Measurements from ENCODE around the gene KSR1. TPM values are rescaled to one million over a fixed set of nuclear protein-coding genes. Genes with fewer than 3 reads are reported as not detected.
"Not testable (repeated sequence)": the region's sequence is repeated elsewhere in the genome, so short reads cannot be mapped to it uniquely, and the experiment has no call there.

KSR1 gene
- total RNA-seq, 8 experiments from 2014 or later: 11.2 to 34.1 (median 17.6) TPM

DNA sequence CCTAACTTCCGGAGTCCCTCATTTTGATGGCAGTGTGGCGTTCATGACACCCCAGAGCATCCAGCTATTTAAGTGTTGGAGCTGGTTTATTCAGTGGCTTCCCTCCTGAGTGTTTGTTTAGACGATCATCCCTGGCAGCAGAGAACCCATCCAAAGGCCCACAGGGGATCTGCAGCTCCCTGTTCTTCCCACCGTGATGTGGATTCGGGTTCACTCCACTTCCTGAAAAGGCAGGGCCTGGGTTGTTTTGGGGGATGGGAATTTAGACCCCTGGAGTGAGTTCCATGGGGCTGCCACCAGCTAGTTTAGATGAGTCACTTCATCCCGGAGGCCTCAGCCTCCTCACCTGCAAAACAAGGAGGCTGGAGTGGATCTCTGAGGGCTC lies 2.3 kb downstream of the KSR1 start:
- ATAC-seq (replicated peaks in 6 of 8): no peak
- Histone ChIP-seq H3K4me3 (peak overlapping the region; percentile 84 to 95 (median 92)), H3K27ac (no peak overlapping the region), H3K4me1 (replicated peaks in 1 of 2) (peaks cover 16 to 29% of the 10 kb centered on the region in 2 donors)
- 17 to 100% (median 56%) methylated on average over 1 to 6 of the region's 6 CpGs; no CpG with 5 or more reads in 3 of the 10 experiments for WGBS, 10 experiments
- in situ Hi-C loops (cut with MboI; ENCODE audit: low pct_unique_long_range_greater_than_20kb in 2 of 9, low sequenced_read_pairs in 9 of 9, unreplicated experiment in 9 of 9): loop anchor here in 5 of 9 experiments (25.0 kb wide), 4 partner anchors 96 to 221 kb away; no protein-coding TSS in a partner anchor

DNA sequence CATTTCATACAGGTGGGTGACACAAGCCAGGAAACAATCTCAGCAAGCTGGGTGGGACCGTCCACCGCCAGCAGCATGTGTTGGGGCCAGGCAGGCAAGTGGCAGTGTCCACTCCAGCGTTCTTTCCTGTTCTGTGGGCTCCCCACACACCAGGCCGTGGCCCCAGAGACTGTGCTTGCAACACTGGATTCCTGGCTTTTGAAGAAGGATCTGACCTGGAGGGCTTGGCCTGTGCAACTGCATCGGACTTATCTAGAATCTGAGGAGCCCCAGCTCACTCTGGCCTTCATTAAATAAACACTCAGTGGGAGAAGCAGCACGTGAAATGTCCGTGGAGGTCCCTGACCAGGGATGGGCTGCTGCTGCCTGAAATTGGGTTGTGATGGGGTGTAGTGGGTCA lies 3.2 kb downstream of the KSR1 start:
- Histone ChIP-seq H3K27ac (no peak overlapping the region), H3K4me3 (no peak overlapping the region), H3K4me1 (replicated peaks in 1 of 2) (peaks cover 16 to 37% of the 10 kb centered on the region in 2 donors)
- in situ Hi-C loops (cut with MboI; ENCODE audit: low pct_unique_long_range_greater_than_20kb in 2 of 9, low sequenced_read_pairs in 9 of 9, unreplicated experiment in 9 of 9): loop anchor here in 5 of 9 experiments (25.0 kb wide), 4 partner anchors 97 to 222 kb away; no protein-coding TSS in a partner anchor
- 0 to 100% (median 76%) methylated on average over 1 to 6 of the region's 7 CpGs; no CpG with 5 or more reads in 2 of the 10 experiments for WGBS, 10 experiments
- no peak for ATAC-seq (replicated peaks in 6 of 8)

DNA sequence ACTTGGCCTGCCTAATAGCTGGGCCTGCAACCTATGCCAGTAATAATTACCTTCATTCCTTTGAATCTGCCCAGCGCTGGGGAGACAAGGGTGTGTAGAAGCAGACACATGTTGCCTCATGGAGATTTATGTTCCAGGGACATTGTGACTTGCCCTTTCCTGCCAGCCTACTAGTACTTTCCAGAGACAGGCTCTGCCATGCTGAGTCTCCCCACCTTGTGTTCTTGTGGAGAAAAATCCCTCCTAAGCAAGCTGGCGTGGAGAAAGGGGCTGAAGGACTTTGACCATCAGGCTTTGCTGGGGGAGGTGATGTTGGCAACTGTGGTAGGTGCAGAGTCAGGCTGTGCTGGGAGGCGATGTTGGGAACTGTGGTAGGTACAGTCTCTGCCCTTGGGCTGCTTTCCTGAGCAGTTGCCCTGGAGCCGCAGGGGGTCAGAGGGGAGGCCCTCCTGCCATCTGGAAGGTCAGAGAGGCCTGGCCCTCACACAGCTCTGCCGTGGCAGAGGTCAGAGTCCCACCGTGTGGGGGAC lies 4.0 kb downstream of the KSR1 start:
- Histone ChIP-seq H3K27ac (no peak overlapping the region), H3K4me1 (replicated peaks in 1 of 2) (peaks cover 16 to 37% of the 10 kb centered on the region in 2 donors), H3K4me3 (no peak overlapping the region)
- no peak for ATAC-seq (replicated peaks in 6 of 8)
- in situ Hi-C loops (cut with MboI; ENCODE audit: low pct_unique_long_range_greater_than_20kb in 2 of 9, low sequenced_read_pairs in 9 of 9, unreplicated experiment in 9 of 9): loop anchor here in 5 of 9 experiments (25.0 kb wide), 4 partner anchors 98 to 223 kb away; no protein-coding TSS in a partner anchor
- 33 to 100% (median 80%) methylated on average over 1 to 3 of the region's 6 CpGs; no CpG with 5 or more reads in 3 of the 10 experiments for WGBS, 10 experiments

DNA sequence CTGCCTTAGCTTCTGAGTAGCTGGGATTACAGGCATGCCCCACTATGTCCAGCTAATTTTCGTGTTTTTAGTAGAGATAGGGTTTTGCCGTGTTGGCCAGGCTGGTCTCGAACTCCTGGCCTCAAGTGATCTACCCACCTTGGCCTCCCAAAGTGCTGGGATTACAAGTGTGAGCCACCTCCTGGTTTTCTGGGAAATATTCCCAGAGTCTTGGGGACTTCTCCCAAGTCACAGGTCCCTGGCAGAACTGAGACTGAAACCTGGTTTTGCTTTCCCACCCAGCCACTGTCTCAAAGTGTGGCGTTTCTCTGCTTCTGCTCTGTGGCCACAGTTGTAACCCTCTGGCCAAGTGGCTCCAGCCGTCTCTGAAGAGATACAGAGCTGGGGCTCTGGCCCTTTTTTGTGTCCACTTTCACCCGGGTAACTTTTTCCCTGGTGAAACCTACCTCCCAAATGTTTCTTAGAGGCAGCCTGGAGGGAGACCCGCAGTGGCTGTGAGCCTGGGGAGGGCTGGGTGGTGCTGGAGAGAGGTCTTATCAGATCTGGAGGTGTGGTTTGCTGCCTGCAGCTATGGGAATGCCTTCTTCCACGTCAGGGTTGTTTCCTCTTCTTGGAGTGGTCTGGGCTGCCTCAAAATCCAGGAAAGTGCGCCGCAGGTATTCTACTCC lies 5.1 kb downstream of the KSR1 start:
- Histone ChIP-seq H3K4me1 (replicated peaks in 1 of 2) (peaks cover 13 to 37% of the 10 kb centered on the region in 2 donors), H3K4me3 (no peak overlapping the region), H3K27ac (no peak overlapping the region)
- WGBS, 10 experiments: 0 to 100% (median 88%) methylated on average over 1 to 4 of the region's 10 CpGs; no CpG with 5 or more reads in 1 of the 10 experiments
- peak in 3 of 8 experiments; percentile 22 to 42 (median 38) for ATAC-seq (replicated peaks in 6 of 8)
- in situ Hi-C loops (cut with MboI; ENCODE audit: low pct_unique_long_range_greater_than_20kb in 2 of 9, low sequenced_read_pairs in 9 of 9, unreplicated experiment in 9 of 9): loop anchor here in 5 of 9 experiments (25.0 kb wide), 4 partner anchors 99 to 224 kb away; no protein-coding TSS in a partner anchor

DNA sequence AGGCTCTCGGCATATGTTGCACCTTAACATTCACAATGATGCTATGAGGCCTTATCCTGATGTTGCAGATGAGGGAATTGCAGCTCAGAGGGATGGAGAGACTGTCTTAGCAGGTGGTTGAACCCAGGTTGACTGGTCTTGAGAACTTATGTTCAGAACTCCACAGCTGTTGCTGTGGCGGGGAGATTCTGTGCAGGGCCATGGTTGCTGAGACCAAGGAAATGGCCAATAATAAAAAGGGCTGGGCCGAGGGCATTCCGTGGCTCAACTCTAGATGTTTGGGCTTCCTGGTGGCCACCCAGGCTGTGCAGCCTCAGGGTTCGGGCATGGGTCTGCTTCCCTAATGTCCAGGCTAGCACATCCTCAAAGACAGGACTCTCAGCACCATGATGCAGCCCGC lies 5.9 kb downstream of the KSR1 start:
- no peak for ATAC-seq (replicated peaks in 6 of 8)
- Histone ChIP-seq H3K4me1 (replicated peaks in 1 of 2) (peaks cover 13 to 37% of the 10 kb centered on the region in 2 donors), H3K27ac (no peak overlapping the region), H3K4me3 (no peak overlapping the region)
- WGBS, 10 experiments: 91 to 100% (median 100%) methylated on average over 1 to 6 of the region's 6 CpGs; no CpG with 5 or more reads in 3 of the 10 experiments
- in situ Hi-C loops (cut with MboI; ENCODE audit: low pct_unique_long_range_greater_than_20kb in 2 of 9, low sequenced_read_pairs in 9 of 9, unreplicated experiment in 9 of 9): loop anchor here in 5 of 9 experiments (25.0 kb wide), 4 partner anchors 100 to 225 kb away; no protein-coding TSS in a partner anchor

DNA sequence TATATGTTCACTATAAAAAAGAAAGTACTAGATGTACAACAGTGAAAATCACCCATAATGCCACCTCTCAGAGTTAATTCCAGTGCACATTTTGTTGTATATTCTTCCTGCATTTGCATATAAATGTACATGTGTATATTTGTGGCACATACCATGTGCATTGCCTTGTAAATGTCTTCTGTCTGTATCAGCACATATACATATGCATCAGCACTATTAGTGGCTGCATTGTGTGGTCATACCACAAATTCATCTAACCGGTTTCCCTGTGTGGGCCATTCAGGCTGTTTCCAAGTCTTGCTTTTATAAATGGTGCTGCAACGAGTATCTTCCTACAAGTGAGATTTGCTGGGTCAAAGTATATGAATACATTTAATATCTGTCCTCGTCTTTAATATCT lies 6.5 kb downstream of the KSR1 start:
- WGBS, 10 experiments: 51 to 100% (median 93%) methylated on average over 1 to 3 of the region's 3 CpGs; no CpG with 5 or more reads in 1 of the 10 experiments
- in situ Hi-C loops (cut with MboI; ENCODE audit: low pct_unique_long_range_greater_than_20kb in 2 of 9, low sequenced_read_pairs in 9 of 9, unreplicated experiment in 9 of 9): loop anchor here in 5 of 9 experiments (25.0 kb wide), 4 partner anchors 100 to 225 kb away; no protein-coding TSS in a partner anchor
- ATAC-seq (replicated peaks in 6 of 8): peak in 2 of 8 experiments; percentile 13 to 29
- Histone ChIP-seq H3K4me3 (no peak overlapping the region), H3K27ac (no peak overlapping the region), H3K4me1 (replicated peaks in 1 of 2) (peaks cover 13 to 37% of the 10 kb centered on the region in 2 donors)

DNA sequence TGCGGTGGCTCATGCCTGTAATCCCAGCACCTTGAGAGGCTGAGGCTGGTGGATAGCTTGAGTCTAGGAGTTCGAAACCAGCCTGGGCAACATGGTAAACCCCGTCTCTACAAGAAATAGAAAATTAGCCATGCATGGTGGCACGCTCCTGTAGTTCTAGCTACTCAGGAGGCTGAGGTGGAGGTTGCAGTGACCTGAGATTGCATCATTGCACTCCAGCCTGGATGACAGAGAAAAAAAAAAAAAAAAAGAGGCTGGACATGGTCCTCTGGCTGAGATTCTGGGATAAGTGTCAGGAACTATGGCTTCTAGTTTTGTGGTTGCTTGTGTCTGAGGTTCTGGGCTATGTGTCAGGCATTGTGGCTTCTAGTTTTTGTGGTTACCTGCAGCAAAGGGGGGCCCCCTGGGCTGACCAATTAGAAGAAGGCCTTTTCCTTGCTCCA lies 7.0 kb downstream of the KSR1 start:
- Histone ChIP-seq H3K4me3 (no peak overlapping the region), H3K4me1 (replicated peaks in 1 of 2) (peaks cover 10 to 37% of the 10 kb centered on the region in 2 donors), H3K27ac (no peak overlapping the region)
- WGBS, 10 experiments: 80 to 100% (median 100%) methylated on average over 1 to 2 of the region's 4 CpGs; no CpG with 5 or more reads in 5 of the 10 experiments
- in situ Hi-C loops (cut with MboI; ENCODE audit: low pct_unique_long_range_greater_than_20kb in 2 of 9, low sequenced_read_pairs in 9 of 9, unreplicated experiment in 9 of 9): loop anchor here in 5 of 9 experiments (25.0 kb wide), 4 partner anchors 99 to 226 kb away; no protein-coding TSS in a partner anchor
- ATAC-seq (replicated peaks in 6 of 8): peak in 5 of 8 experiments; percentile 7 to 69 (median 37)

DNA sequence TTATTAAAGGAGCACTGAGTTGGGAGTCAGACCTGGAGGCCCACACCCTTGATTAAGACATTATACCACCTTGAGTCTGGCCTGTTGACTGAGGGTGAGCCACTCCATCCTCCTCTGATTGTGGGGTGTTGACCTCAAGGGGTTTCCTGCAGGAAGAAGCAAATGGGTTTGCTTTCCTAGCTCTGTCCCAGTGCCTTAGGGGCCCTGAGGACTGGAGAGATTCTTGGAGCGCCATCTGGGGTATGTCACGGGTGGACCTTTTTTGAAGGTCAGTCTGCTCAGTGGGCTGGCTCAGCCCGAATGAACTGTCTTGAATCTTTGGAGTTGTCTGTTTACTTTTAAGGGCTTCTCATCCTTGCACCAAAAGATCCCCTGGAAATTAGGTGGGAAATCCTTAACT lies 7.8 kb downstream of the KSR1 start:
- not testable (repeated sequence) for H3K27ac ChIP-seq; ATAC-seq (replicated peaks in 6 of 8); H3K4me3 ChIP-seq
- in situ Hi-C loops (cut with MboI; ENCODE audit: low pct_unique_long_range_greater_than_20kb in 2 of 9, low sequenced_read_pairs in 9 of 9, unreplicated experiment in 9 of 9): loop anchor here in 5 of 9 experiments (25.0 kb wide), 4 partner anchors 98 to 227 kb away; no protein-coding TSS in a partner anchor
- H3K4me1 ChIP-seq (replicated peaks in 1 of 2): peaks cover 2 to 31% of the 10 kb centered on the region in 2 donors
- WGBS, 10 experiments: 44 to 100% (median 83%) methylated on average over 1 to 3 of the region's 3 CpGs; no CpG with 5 or more reads in 6 of the 10 experiments

DNA sequence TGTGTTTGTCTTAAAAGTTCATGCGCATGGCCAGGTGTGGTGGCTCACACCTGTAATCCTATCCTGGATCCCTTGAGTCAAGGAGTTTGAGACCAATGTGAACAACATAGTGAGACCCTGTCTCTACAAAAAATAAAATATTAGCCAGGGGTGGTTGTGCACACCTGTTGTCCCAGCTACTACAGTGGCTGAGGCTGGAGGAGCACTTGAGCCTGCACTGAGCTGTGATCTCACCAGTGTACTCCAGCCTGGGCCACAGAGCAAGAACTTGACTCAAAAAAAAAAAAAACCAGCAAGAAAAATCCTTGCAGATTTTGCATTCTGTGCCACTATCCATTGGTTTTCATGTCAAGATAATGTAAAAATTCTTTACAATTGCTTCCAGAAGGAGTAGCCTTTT lies 8.2 kb downstream of the KSR1 start:
- Histone ChIP-seq H3K27ac (no peak overlapping the region), H3K4me3 (no peak overlapping the region), H3K4me1 (replicated peaks in 1 of 2) (peaks cover 2 to 26% of the 10 kb centered on the region in 2 donors)
- no peak for ATAC-seq (replicated peaks in 6 of 8)
- 100% methylated on average over 1 of the region's 1 CpG; no CpG with 5 or more reads in 8 of the 10 experiments for WGBS, 10 experiments
- in situ Hi-C loops (cut with MboI; ENCODE audit: low pct_unique_long_range_greater_than_20kb in 2 of 9, low sequenced_read_pairs in 9 of 9, unreplicated experiment in 9 of 9): loop anchor here in 5 of 9 experiments (25.0 kb wide), 4 partner anchors 98 to 227 kb away; no protein-coding TSS in a partner anchor

DNA sequence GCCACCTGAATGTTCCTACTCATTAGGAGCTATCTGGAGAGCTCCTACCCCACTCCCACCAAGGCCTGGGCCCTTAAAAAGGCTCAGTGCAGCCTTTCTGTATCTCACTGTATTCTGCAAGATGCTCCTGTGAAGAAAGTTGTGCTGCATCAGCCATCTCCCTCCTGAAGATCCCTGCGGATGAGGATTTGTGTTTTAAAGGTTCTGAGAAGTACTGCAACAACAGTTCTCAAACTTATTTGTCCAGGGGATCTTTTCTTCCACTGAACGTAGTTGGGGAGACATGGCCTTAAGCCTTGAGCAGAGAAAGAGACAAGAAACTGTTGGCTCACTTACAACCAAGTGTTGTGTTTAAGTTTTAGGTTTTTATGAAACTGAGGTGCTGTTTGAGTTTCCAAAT lies 9.6 kb downstream of the KSR1 start:
- ATAC-seq (replicated peaks in 6 of 8); H3K27ac ChIP-seq; H3K4me3 ChIP-seq: not testable (repeated sequence)
- peaks cover 0 to 16% of the 10 kb centered on the region in 2 donors for H3K4me1 ChIP-seq (replicated peaks in 1 of 2)
- in situ Hi-C loops (cut with MboI; ENCODE audit: low pct_unique_long_range_greater_than_20kb in 2 of 9, low sequenced_read_pairs in 9 of 9, unreplicated experiment in 9 of 9): loop anchor here in 5 of 9 experiments (25.0 kb wide), 4 partner anchors 96 to 229 kb away; no protein-coding TSS in a partner anchor
- 0 to 100% (median 95%) methylated on average over 1 to 2 of the region's 2 CpGs; no CpG with 5 or more reads in 5 of the 10 experiments for WGBS, 10 experiments

DNA sequence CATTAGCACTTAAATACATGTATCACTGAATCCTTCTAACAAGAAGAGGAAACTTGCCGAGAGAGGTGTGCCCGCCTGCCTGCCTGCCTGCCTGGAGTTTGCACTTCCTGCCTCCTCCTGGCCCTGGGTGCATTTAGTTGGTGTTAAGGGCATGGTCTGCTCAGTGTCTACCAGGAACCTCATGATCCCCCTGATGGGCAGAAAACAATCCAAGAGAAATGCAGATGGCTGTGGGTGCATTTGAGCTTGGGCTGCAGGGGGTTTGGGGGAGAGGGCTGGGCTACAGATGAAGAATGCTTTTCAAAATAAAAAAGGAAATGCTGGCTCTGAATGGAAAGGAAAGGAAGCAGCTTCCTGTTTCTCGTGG lies 10.1 kb downstream of the KSR1 start:
- no peak for ATAC-seq (replicated peaks in 6 of 8)
- no peak overlapping the region for H3K4me3 ChIP-seq
- in situ Hi-C loops (cut with MboI; ENCODE audit: low pct_unique_long_range_greater_than_20kb in 2 of 9, low sequenced_read_pairs in 9 of 9, unreplicated experiment in 9 of 9): loop anchor here in 5 of 9 experiments (25.0 kb wide), 4 partner anchors 96 to 229 kb away; no protein-coding TSS in a partner anchor
- H3K4me1 ChIP-seq (replicated peaks in 1 of 2): peaks cover 0 to 17% of the 10 kb centered on the region in 2 donors
- H3K27ac ChIP-seq: no peak overlapping the region
- WGBS, 10 experiments: 0 to 20% (median 20%) methylated on average over 1 of the region's 3 CpGs; no CpG with 5 or more reads in 7 of the 10 experiments

DNA sequence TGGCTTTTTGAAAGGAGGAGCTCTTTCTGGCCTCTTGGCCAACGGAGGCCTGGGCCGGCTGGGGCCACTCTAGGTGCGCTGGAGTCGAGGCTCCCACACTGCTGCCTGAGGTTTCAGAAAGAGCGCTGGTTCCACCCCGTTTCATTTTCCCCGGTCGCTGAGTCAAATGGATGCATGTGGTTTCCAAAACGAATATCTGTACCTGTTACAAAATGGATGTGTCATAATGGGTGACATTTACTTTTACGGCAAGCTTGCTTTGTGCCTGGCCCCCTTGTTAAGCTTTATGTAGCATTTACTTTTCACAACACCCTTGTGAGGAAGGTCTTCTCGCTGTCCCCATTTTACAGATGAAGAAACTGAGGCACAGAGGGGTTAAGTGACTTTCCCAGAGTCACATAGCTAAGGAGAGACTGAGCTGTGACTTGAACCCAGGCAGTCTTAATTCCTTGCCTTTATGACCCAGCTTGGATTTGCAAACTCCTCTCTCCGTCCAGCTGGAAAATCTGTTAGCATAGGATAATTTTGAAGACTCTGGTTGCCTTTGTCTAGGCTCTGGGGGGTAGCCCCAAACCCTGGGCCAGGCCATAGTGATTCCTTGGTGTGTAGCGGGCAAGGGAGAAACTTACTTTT lies 10.6 kb downstream of the KSR1 start:
- ATAC-seq (replicated peaks in 6 of 8): no peak
- 65 to 100% (median 87%) methylated on average over 1 to 11 of the region's 13 CpGs; no CpG with 5 or more reads in 1 of the 10 experiments for WGBS, 10 experiments
- peaks cover 0 to 22% of the 10 kb centered on the region in 2 donors for H3K4me1 ChIP-seq (replicated peaks in 1 of 2)
- no peak overlapping the region for H3K4me3 ChIP-seq
- in situ Hi-C loops (cut with MboI; ENCODE audit: low pct_unique_long_range_greater_than_20kb in 2 of 9, low sequenced_read_pairs in 9 of 9, unreplicated experiment in 9 of 9): loop anchor here in 5 of 9 experiments (25.0 kb wide), 4 partner anchors 95 to 230 kb away; no protein-coding TSS in a partner anchor
- H3K27ac ChIP-seq: no peak overlapping the region
